ENCODE data around the gene CALY.

Gene CALY

GRCh38 chr10:133281628-133282372 lies 54.9 kb downstream of the CALY start:
- no peak for DNase-seq

- no peak for DNase-seq
These were observed 55.6 kb downstream of the CALY start for GRCh38 chr10:133281084-133281483.

GRCh38 chr10:133280391-133281059 lies 56.2 kb downstream of the CALY start:
- DNase-seq, result no peak

- no peak for DNase-seq
These were observed 57.1 kb downstream of the CALY start for GRCh38 chr10:133279326-133280226.

- DNase-seq, result peak; percentile 96
These were observed 58.0 kb downstream of the CALY start for GRCh38 chr10:133278577-133279265.

GRCh38 chr10:133277993-133278576 lies 58.6 kb downstream of the CALY start:
- DNase-seq, result peak; percentile 56

- peak; percentile 56 for DNase-seq
These were observed 59.3 kb downstream of the CALY start for GRCh38 chr10:133277277-133277992.

- DNase-seq, result peak; percentile 80
These were observed 60.1 kb downstream of the CALY start, which contains the start of gene ADAM8 for GRCh38 chr10:133276435-133277201. ADAM8 (minus strand) TSS chr10:133276868; CDS start chr10:133276817, 51 bp downstream.

GRCh38 chr10:133276100-133276434 lies 60.6 kb downstream of the CALY start:
- no peak for DNase-seq

- no peak for DNase-seq
These were observed 61.0 kb downstream of the CALY start for GRCh38 chr10:133275684-133276092.

GRCh38 chr10:133274751-133275683 lies 61.7 kb downstream of the CALY start:
- DNase-seq, result no peak
